Mesendoderm (in vitro differentiated cells): ENCODE measurements around the gene ANAPC16.
A peak's percentile ranks its signal among the peaks of the same experiment; 100 is the strongest.

Experiments used
- DNase-seq: peaks from one replicate; pipeline ENCODE4 v3.0.0; 2013
- H2AK5ac ChIP-seq: 2 replicates; pipeline ENCODE4 v1.6.1; 2013; ENCODE audit warnings: low read length, inconsistent platforms
- H2BK120ac ChIP-seq: 2 replicates; pipeline ENCODE4 v1.6.1; 2013; ENCODE audit warnings: low read depth, mild to moderate bottlenecking, low read length, moderate library complexity, mixed read lengths
- H2BK15ac ChIP-seq: replicated peaks from 2 replicates; pipeline ENCODE4 v1.6.1; 2013; ENCODE audit warnings: low read depth, mild to moderate bottlenecking, moderate library complexity
- H2BK5ac ChIP-seq: 2 replicates; pipeline ENCODE4 v1.6.1; 2013; ENCODE audit warnings: low read length, inconsistent platforms
- H3K18ac ChIP-seq: 2 replicates; pipeline ENCODE4 v1.6.1; 2013; ENCODE audit warnings: mild to moderate bottlenecking, low read length, mixed read lengths
- H3K23ac ChIP-seq: one replicate; pipeline ENCODE4 v1.6.1; 2013; ENCODE audit warnings: low read length
- H3K27ac ChIP-seq: 2 replicates; pipeline ENCODE4 v1.5.1; 2013; ENCODE audit warnings: low read depth, mild to moderate bottlenecking, inconsistent platforms, low read length, moderate library complexity
- H3K27me3 ChIP-seq: 2 replicates; pipeline ENCODE4 v1.6.1; 2013; ENCODE audit warnings: low read length, control low read depth, mild to moderate bottlenecking, inconsistent platforms; ENCODE audit not compliant: insufficient read depth, poor library complexity
- H3K36me3 ChIP-seq: 2 replicates; pipeline ENCODE4 v1.6.1; 2013; ENCODE audit warnings: low read length, inconsistent platforms; ENCODE audit not compliant: control insufficient read depth, insufficient read depth
- H3K4ac ChIP-seq: one replicate; pipeline ENCODE4 v1.6.1; 2013; ENCODE audit warnings: low read depth, mild to moderate bottlenecking, low read length, moderate library complexity
- H3K4me1 ChIP-seq: 2 replicates; pipeline ENCODE4 v1.6.1; 2013; ENCODE audit warnings: low read depth, low read length, inconsistent platforms; ENCODE audit not compliant: control insufficient read depth
- H3K4me2 ChIP-seq: 2 replicates; pipeline ENCODE4 v1.6.1; 2013; ENCODE audit warnings: low read length
- H3K4me3 ChIP-seq: 2 replicates; pipeline ENCODE4 v1.5.1; 2013; ENCODE audit warnings: mild to moderate bottlenecking, low read length
- H3K56ac ChIP-seq: one replicate; pipeline ENCODE4 v1.6.1; 2013; ENCODE audit warnings: low read length
- H3K79me1 ChIP-seq: 2 replicates; pipeline ENCODE4 v1.6.1; 2013; ENCODE audit warnings: low read length, inconsistent platforms
- H3K79me2 ChIP-seq: 2 replicates; pipeline ENCODE4 v1.6.1; 2013; ENCODE audit warnings: mild to moderate bottlenecking, low read length; ENCODE audit not compliant: control insufficient read depth, insufficient read depth
- H3K9ac ChIP-seq: 2 replicates; pipeline ENCODE4 v1.6.1; 2013; ENCODE audit warnings: low read length, inconsistent platforms
- H4K5ac ChIP-seq: one replicate; pipeline ENCODE4 v1.6.1; 2013; ENCODE audit warnings: low read length
- H4K8ac ChIP-seq: one replicate; pipeline ENCODE4 v1.6.1; 2013; ENCODE audit warnings: low read depth, mild to moderate bottlenecking, control low read depth, low read length, moderate library complexity
- WGBS: extraction: QIAGEN DNeasy Blood & Tissue Kit; methylation state at CpG from one replicate; pipeline ENCODE4 v1.1.7; 2013; ENCODE audit warnings: low lambda C conversion rate, missing lambda C conversion rate; ENCODE audit not compliant: insufficient coverage; ENCODE audit errors: extremely low coverage; 5-methylcytosine and 5-hydroxymethylcytosine counted together

Gene ANAPC16

DNA sequence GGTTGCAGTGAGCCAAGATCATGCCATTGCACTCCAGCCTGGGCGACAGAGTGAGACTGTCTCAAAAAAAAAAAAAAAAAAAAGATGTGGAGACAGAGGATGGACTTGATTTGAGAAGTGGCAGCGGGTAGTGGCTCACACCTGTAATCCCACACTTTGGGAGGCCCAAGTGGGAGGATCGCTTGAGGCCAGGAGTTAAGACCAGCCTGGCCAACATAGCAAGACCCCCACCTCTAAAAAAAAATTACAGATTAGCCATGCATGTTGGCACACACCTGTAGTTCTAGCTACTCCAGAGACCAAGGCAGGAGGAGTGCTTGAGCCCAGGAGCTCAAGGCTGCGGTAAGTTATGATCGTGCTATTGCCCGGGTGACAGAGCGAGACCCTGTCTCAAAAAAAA lies 24.6 kb downstream of the ANAPC16 start:
- H2BK5ac ChIP-seq = no peak overlapping the region
- H3K4ac ChIP-seq = no peak overlapping the region
- H3K36me3 ChIP-seq = no peaks in the 10 kb centered on the region
- no peak overlapping the region for H3K18ac ChIP-seq
- H3K9ac ChIP-seq = no peak overlapping the region
- no peak overlapping the region for H3K56ac ChIP-seq
- no peak overlapping the region for H3K23ac ChIP-seq
- no peak for DNase-seq
- no peak overlapping the region for H3K4me3 ChIP-seq
- H3K4me1 ChIP-seq = peaks cover 8% of the 10 kb centered on the region
- no peak overlapping the region for H3K4me2 ChIP-seq
- H2AK5ac ChIP-seq = no peak overlapping the region
- H4K5ac ChIP-seq = no peak overlapping the region
- H3K79me2 ChIP-seq = no peaks in the 10 kb centered on the region
- H2BK15ac ChIP-seq = no peak overlapping the region
- H3K79me1 ChIP-seq = no peaks in the 10 kb centered on the region
- no peak overlapping the region for H2BK120ac ChIP-seq
- H4K8ac ChIP-seq = no peak overlapping the region
- no peak overlapping the region for H3K27ac ChIP-seq
- no peaks in the 10 kb centered on the region for H3K27me3 ChIP-seq
- WGBS = no CpG with 5 or more reads among the region's 7 CpGs

- H4K5ac ChIP-seq = no peak overlapping the region
- H3K36me3 ChIP-seq = no peaks in the 10 kb centered on the region
- peaks cover 8% of the 10 kb centered on the region for H3K4me1 ChIP-seq
- no peak overlapping the region for H3K23ac ChIP-seq
- H3K9ac ChIP-seq = no peak overlapping the region
- H3K4me2 ChIP-seq = no peak overlapping the region
- H3K4me3 ChIP-seq = no peak overlapping the region
- no peak overlapping the region for H4K8ac ChIP-seq
- H2BK15ac ChIP-seq = no peak overlapping the region
- H2BK5ac ChIP-seq = no peak overlapping the region
- no peak for DNase-seq
- H3K56ac ChIP-seq = no peak overlapping the region
- no peak overlapping the region for H3K18ac ChIP-seq
- WGBS = no CpG with 5 or more reads among the region's 8 CpGs
- H3K79me2 ChIP-seq = no peaks in the 10 kb centered on the region
- no peak overlapping the region for H3K27ac ChIP-seq
- H2BK120ac ChIP-seq = no peak overlapping the region
- H2AK5ac ChIP-seq = peak overlapping the region; percentile 4
- no peaks in the 10 kb centered on the region for H3K27me3 ChIP-seq
- no peaks in the 10 kb centered on the region for H3K79me1 ChIP-seq
- H3K4ac ChIP-seq = no peak overlapping the region
Measured at GRCh38 chr10:72241691-72242252, 26.0 kb downstream of the ANAPC16 start.

GRCh38 chr10:72242675-72243074 lies 26.9 kb downstream of the ANAPC16 start:
- no peak overlapping the region for H3K4me2 ChIP-seq
- H4K8ac ChIP-seq = no peak overlapping the region
- H3K23ac ChIP-seq = no peak overlapping the region
- no peaks in the 10 kb centered on the region for H3K79me1 ChIP-seq
- H3K27ac ChIP-seq = no peak overlapping the region
- no peak overlapping the region for H2BK15ac ChIP-seq
- H3K4me3 ChIP-seq = no peak overlapping the region
- H3K9ac ChIP-seq = peak overlapping the region; percentile 4
- H3K36me3 ChIP-seq = no peaks in the 10 kb centered on the region
- peak; percentile 69 for DNase-seq
- H3K79me2 ChIP-seq = no peaks in the 10 kb centered on the region
- no peak overlapping the region for H4K5ac ChIP-seq
- H3K27me3 ChIP-seq = no peaks in the 10 kb centered on the region
- no peak overlapping the region for H3K18ac ChIP-seq
- H2AK5ac ChIP-seq = no peak overlapping the region
- H3K56ac ChIP-seq = peak overlapping the region; percentile 47
- H3K4ac ChIP-seq = peak overlapping the region; percentile 49
- WGBS = no CpG with 5 or more reads among the region's 4 CpGs
- H3K4me1 ChIP-seq = peaks cover 8% of the 10 kb centered on the region
- H2BK120ac ChIP-seq = no peak overlapping the region
- H2BK5ac ChIP-seq = no peak overlapping the region

GRCh38 chr10:72243822-72244437 lies 28.1 kb downstream of the ANAPC16 start:
- peak overlapping the region; percentile 58 for H2BK5ac ChIP-seq
- H3K79me1 ChIP-seq = no peaks in the 10 kb centered on the region
- H2BK120ac ChIP-seq = no peak overlapping the region
- H3K56ac ChIP-seq = peak overlapping the region; percentile 9
- H3K4ac ChIP-seq = no peak overlapping the region
- WGBS = no CpG with 5 or more reads among the region's 11 CpGs
- H4K8ac ChIP-seq = no peak overlapping the region
- H3K18ac ChIP-seq = no peak overlapping the region
- peaks cover 15% of the 10 kb centered on the region for H3K4me1 ChIP-seq
- H2BK15ac ChIP-seq = no peak overlapping the region
- no peaks in the 10 kb centered on the region for H3K36me3 ChIP-seq
- no peak overlapping the region for H3K4me2 ChIP-seq
- no peaks in the 10 kb centered on the region for H3K79me2 ChIP-seq
- no peak overlapping the region for H3K23ac ChIP-seq
- DNase-seq = no peak
- no peaks in the 10 kb centered on the region for H3K27me3 ChIP-seq
- H4K5ac ChIP-seq = peak overlapping the region; percentile 52
- peak overlapping the region; percentile 35 for H2AK5ac ChIP-seq
- no peak overlapping the region for H3K4me3 ChIP-seq
- H3K9ac ChIP-seq = no peak overlapping the region
- H3K27ac ChIP-seq = no peak overlapping the region

DNA sequence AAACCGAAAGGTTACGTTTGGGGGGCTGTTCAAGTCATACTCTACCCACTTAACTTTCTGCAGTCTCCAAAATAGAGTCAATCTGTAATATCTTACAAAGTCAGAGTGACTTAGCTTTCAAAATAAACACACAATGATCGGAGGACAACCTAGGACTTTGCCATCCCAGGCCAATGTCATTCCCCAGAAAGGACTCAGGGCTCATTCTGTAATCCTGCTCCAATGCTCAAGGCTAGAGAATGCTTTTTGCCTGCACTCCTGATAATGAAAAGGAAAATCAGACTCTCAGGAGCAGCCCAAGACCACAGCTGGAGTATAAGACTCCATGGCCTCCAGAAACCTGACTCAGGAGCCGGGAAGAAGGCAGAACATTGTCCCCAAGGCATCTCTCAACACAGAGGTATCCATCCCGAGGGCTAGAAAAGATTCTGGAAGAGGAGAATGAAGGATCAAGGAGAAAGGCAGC lies 28.8 kb downstream of the ANAPC16 start:
- no peaks in the 10 kb centered on the region for H3K36me3 ChIP-seq
- WGBS = no CpG with 5 or more reads among the region's 5 CpGs
- no peaks in the 10 kb centered on the region for H3K79me2 ChIP-seq

More for the DNA sequence above, 28.8 kb downstream of the ANAPC16 start:
- Histone ChIP-seq H3K27me3 (no peaks in the 10 kb centered on the region), H4K5ac (no peak overlapping the region), H3K79me1 (no peaks in the 10 kb centered on the region), H3K4me1 (peaks cover 15% of the 10 kb centered on the region), H2BK5ac (no peak overlapping the region), H2AK5ac (no peak overlapping the region), H3K56ac (no peak overlapping the region), H3K4me3 (no peak overlapping the region), H3K4ac (no peak overlapping the region), H2BK120ac (no peak overlapping the region), H2BK15ac (no peak overlapping the region), H3K27ac (no peak overlapping the region), H3K9ac (no peak overlapping the region), H4K8ac (no peak overlapping the region), H3K18ac (no peak overlapping the region), H3K4me2 (no peak overlapping the region), H3K23ac (no peak overlapping the region)
- no peak for DNase-seq
